ENCODE measurements around the gene SAMMSON.

Gene SAMMSON

DNA sequence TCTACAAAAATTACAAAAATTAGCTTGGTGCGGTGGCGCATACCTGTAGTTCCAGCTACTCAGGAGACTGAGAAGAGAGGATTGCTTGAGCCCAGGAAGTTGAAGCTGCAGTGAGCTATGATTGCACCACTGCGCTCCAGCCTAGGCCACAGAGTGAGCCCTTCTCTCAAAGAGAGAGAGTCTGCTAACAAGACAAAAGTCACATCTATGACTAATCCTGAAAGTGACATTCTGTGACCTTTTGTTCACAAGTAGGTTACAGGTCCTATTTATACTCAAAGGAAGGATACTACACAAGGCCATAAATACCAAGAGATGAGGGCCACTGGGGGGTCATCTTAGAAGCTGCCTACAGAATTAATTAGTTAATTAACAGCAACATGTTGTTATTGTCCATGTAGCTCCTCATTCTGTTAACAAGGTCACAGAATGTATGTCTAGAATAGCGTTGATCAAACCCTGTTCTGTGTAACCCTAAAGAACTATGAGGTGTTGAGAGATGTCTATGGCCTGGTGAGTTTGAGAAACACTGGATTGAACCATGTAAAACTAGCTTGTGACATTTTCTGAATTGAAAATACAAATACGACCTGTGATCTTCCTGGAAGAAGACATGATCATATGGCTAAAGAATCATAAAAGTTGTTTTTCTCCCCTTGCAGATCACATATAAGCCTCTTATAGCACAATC, 97.0 kb downstream of the SAMMSON start:
- H3K27me3 ChIP-seq (ENCODE audit: insufficient read depth, poor library complexity, severe bottlenecking): no peaks in the 10 kb centered on the region
- TF ChIP-seq POLR2AphosphoS5 (IDR thresholded peaks at IDR 0.05; ENCODE audit: low read depth) (no peak), GABPA (IDR thresholded peaks at IDR 0.05; ENCODE audit: low read depth) (no peak), CTCF (IDR thresholded peaks at IDR 0.05; ENCODE audit: insufficient read depth, low read length) (no peak), SPI1 (IDR thresholded peaks at IDR 0.05; ENCODE audit: borderline replicate concordance, low read depth) (no peak)
- TF ChIP-seq, protein P1, sequence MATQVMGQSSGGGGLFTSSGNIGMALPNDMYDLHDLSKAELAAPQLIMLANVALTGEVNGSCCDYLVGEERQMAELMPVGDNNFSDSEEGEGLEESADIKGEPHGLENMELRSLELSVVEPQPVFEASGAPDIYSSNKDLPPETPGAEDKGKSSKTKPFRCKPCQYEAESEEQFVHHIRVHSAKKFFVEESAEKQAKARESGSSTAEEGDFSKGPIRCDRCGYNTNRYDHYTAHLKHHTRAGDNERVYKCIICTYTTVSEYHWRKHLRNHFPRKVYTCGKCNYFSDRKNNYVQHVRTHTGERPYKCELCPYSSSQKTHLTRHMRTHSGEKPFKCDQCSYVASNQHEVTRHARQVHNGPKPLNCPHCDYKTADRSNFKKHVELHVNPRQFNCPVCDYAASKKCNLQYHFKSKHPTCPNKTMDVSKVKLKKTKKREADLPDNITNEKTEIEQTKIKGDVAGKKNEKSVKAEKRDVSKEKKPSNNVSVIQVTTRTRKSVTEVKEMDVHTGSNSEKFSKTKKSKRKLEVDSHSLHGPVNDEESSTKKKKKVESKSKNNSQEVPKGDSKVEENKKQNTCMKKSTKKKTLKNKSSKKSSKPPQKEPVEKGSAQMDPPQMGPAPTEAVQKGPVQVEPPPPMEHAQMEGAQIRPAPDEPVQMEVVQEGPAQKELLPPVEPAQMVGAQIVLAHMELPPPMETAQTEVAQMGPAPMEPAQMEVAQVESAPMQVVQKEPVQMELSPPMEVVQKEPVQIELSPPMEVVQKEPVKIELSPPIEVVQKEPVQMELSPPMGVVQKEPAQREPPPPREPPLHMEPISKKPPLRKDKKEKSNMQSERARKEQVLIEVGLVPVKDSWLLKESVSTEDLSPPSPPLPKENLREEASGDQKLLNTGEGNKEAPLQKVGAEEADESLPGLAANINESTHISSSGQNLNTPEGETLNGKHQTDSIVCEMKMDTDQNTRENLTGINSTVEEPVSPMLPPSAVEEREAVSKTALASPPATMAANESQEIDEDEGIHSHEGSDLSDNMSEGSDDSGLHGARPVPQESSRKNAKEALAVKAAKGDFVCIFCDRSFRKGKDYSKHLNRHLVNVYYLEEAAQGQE (IDR thresholded peaks at IDR 0.05; ENCODE audit: insufficient replicate concordance, low read depth): no peak
- no peak overlapping the region for H3K27ac ChIP-seq (replicated peaks)
- DNase-seq (ENCODE audit: low read depth in 1 of 2, low spot score in 1 of 2): no peak
- no peak overlapping the region for H3K4me3 ChIP-seq (replicated peaks; ENCODE audit: insufficient read depth, low read length)

DNA sequence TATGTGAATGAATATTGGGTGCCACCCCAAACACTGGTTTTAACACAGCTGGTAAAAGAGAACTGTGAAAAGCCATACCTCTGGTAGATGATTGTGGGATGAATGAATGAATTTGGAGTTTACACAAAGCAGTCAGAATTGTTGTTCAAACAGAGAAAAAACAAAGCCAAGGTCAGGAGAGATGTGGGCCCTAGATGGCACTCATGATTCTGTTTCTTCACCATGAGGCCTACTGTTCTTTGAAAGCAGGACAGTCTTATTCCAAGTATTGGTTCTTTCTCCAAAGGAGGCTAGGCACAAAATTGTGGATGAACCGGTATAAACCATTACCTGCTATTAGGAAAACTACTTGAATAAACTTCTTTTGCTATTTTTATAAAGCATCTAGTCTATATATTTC, 97.6 kb downstream of the SAMMSON start:
- no peak overlapping the region for H3K4me3 ChIP-seq (replicated peaks; ENCODE audit: insufficient read depth, low read length)
- H3K27me3 ChIP-seq (ENCODE audit: insufficient read depth, poor library complexity, severe bottlenecking): no peaks in the 10 kb centered on the region
- DNase-seq (ENCODE audit: low read depth in 1 of 2, low spot score in 1 of 2): no peak
- TF ChIP-seq SPI1 (IDR thresholded peaks at IDR 0.05; ENCODE audit: borderline replicate concordance, low read depth): no peak
- TF ChIP-seq CTCF (IDR thresholded peaks at IDR 0.05; ENCODE audit: insufficient read depth, low read length): no peak
- no peak for TF ChIP-seq GABPA (IDR thresholded peaks at IDR 0.05; ENCODE audit: low read depth)
- no peak for TF ChIP-seq POLR2AphosphoS5 (IDR thresholded peaks at IDR 0.05; ENCODE audit: low read depth)
- TF ChIP-seq, protein P1 (IDR thresholded peaks at IDR 0.05; ENCODE audit: insufficient replicate concordance, low read depth): no peak
- H3K27ac ChIP-seq (replicated peaks): no peak overlapping the region

DNA sequence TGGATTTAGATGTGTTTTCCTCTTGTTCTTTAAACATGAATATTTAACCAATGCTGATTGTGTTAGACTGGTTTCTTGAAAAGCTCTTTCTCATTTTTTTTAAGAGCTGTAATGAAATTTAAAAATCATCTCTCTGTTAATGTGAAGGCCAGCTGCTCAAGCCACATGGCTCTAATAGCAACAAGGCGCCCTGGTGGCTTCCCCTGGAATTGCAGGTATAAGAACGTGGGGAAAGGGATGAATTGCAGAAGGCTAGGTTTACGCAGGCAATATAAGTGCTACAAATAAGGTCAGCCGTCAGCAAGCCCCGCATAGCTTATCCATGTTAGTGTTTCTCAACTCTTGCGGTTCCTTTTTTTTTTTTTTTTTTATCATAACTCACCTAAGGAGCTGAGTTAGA, 108.5 kb downstream of the SAMMSON start:
- TF ChIP-seq POLR2AphosphoS5 (IDR thresholded peaks at IDR 0.05; ENCODE audit: low read depth) (no peak), CTCF (IDR thresholded peaks at IDR 0.05; ENCODE audit: insufficient read depth, low read length) (peak; percentile 25), SPI1 (IDR thresholded peaks at IDR 0.05; ENCODE audit: borderline replicate concordance, low read depth) (no peak), GABPA (IDR thresholded peaks at IDR 0.05; ENCODE audit: low read depth) (no peak)
- TF ChIP-seq, protein P1 (IDR thresholded peaks at IDR 0.05; ENCODE audit: insufficient replicate concordance, low read depth): no peak
- peak in 1 of 2 experiments; percentile 48 for DNase-seq (ENCODE audit: low read depth in 1 of 2, low spot score in 1 of 2)
- Histone ChIP-seq H3K27me3 (ENCODE audit: insufficient read depth, poor library complexity, severe bottlenecking) (peaks cover 2% of the 10 kb centered on the region), H3K4me3 (replicated peaks; ENCODE audit: insufficient read depth, low read length) (no peak overlapping the region), H3K27ac (replicated peaks) (no peak overlapping the region)
